ENCODE results near the gene ITPKC.

ITPKC gene

GRCh38 chr19:40690050-40690692 is 26.7 kb upstream of the ITPKC start, which contains the start of gene NUMBL:
Gene NUMBL, minus strand, starts transcription at chr19:40690651. Its CDS starts 168 bp downstream, at chr19:40690483.
- no peak for DNase-seq (ENCODE audit: low read depth in 1 of 2, low spot score in 1 of 2)

- peak; percentile 73 to 84 for DNase-seq (ENCODE audit: low read depth in 1 of 2, low spot score in 1 of 2)
These were observed 26.1 kb upstream of the ITPKC start for GRCh38 chr19:40690693-40691420.

- DNase-seq (ENCODE audit: low read depth in 1 of 2, low spot score in 1 of 2): no peak
These were observed 25.3 kb upstream of the ITPKC start for GRCh38 chr19:40691421-40692211.

- DNase-seq (ENCODE audit: low read depth in 1 of 2, low spot score in 1 of 2): no peak
These were observed 24.7 kb upstream of the ITPKC start for GRCh38 chr19:40692212-40692551.

GRCh38 chr19:40693150-40693788 is 23.6 kb upstream of the ITPKC start:
- no peak for DNase-seq (ENCODE audit: low read depth in 1 of 2, low spot score in 1 of 2)

GRCh38 chr19:40693896-40694295 is 23.0 kb upstream of the ITPKC start:
- DNase-seq (ENCODE audit: low read depth in 1 of 2, low spot score in 1 of 2): no peak

GRCh38 chr19:40695881-40696280 is 21.0 kb upstream of the ITPKC start:
- no peak for DNase-seq (ENCODE audit: low read depth in 1 of 2, low spot score in 1 of 2)

- no peak for DNase-seq (ENCODE audit: low read depth in 1 of 2, low spot score in 1 of 2)
These were observed 19.9 kb upstream of the ITPKC start for GRCh38 chr19:40697007-40697406.

- DNase-seq (ENCODE audit: low read depth in 1 of 2, low spot score in 1 of 2): no peak
These were observed 16.8 kb upstream of the ITPKC start for GRCh38 chr19:40700083-40700482.

- DNase-seq (ENCODE audit: low read depth in 1 of 2, low spot score in 1 of 2): no peak
These were observed 15.2 kb upstream of the ITPKC start for GRCh38 chr19:40701758-40702157.

- DNase-seq (ENCODE audit: low read depth in 1 of 2, low spot score in 1 of 2): no peak
These were observed 14.4 kb upstream of the ITPKC start for GRCh38 chr19:40702337-40703012.

GRCh38 chr19:40703029-40703755 is 13.7 kb upstream of the ITPKC start:
- no peak for DNase-seq (ENCODE audit: low read depth in 1 of 2, low spot score in 1 of 2)

GRCh38 chr19:40704491-40705361 is 12.2 kb upstream of the ITPKC start:
- DNase-seq (ENCODE audit: low read depth in 1 of 2, low spot score in 1 of 2): no peak

GRCh38 chr19:40705362-40705651 is 11.6 kb upstream of the ITPKC start:
- no peak for DNase-seq (ENCODE audit: low read depth in 1 of 2, low spot score in 1 of 2)

- DNase-seq (ENCODE audit: low read depth in 1 of 2, low spot score in 1 of 2): no peak
These were observed 10.8 kb upstream of the ITPKC start for GRCh38 chr19:40705950-40706619.

- no peak for DNase-seq (ENCODE audit: low read depth in 1 of 2, low spot score in 1 of 2)
These were observed 9.3 kb upstream of the ITPKC start for GRCh38 chr19:40707615-40708014.

GRCh38 chr19:40709817-40710216 is 7.1 kb upstream of the ITPKC start:
- no peak for DNase-seq (ENCODE audit: low read depth in 1 of 2, low spot score in 1 of 2)

GRCh38 chr19:40713939-40714338 is 3.0 kb upstream of the ITPKC start:
- no peak for DNase-seq (ENCODE audit: low read depth in 1 of 2, low spot score in 1 of 2)
